HCEC 1CT (cell line): ENCODE data around the gene RASD2.

Experiments
- DNase-seq: peaks from one replicate; pipeline ENCODE4 v3.0.0-alpha.2; 2017

Gene RASD2

GRCh38 chr22:35542157-35542938 lies 1.7 kb downstream of the RASD2 start:
- no peak for DNase-seq

- DNase-seq: no peak
These were observed 2.4 kb downstream of the RASD2 start for GRCh38 chr22:35542939-35543516.

GRCh38 chr22:35543702-35544101 lies 3.1 kb downstream of the RASD2 start:
- DNase-seq: no peak

GRCh38 chr22:35544189-35544588 lies 3.6 kb downstream of the RASD2 start:
- no peak for DNase-seq

- DNase-seq: no peak
These were observed 4.2 kb downstream of the RASD2 start for GRCh38 chr22:35544827-35545226.

- no peak for DNase-seq
These were observed 6.3 kb downstream of the RASD2 start for GRCh38 chr22:35546886-35547285.

- no peak for DNase-seq
These were observed 7.5 kb downstream of the RASD2 start for GRCh38 chr22:35547987-35548721.

- no peak for DNase-seq
These were observed 8.1 kb downstream of the RASD2 start for GRCh38 chr22:35548722-35549112.

GRCh38 chr22:35549328-35549727 lies 8.7 kb downstream of the RASD2 start:
- DNase-seq: no peak

GRCh38 chr22:35551549-35552177 lies 11.0 kb downstream of the RASD2 start:
- DNase-seq: no peak

- DNase-seq: no peak
These were observed 11.7 kb downstream of the RASD2 start for GRCh38 chr22:35552196-35552842.

- no peak for DNase-seq
These were observed 12.2 kb downstream of the RASD2 start for GRCh38 chr22:35552846-35553245.

GRCh38 chr22:35553341-35553740 lies 12.7 kb downstream of the RASD2 start:
- no peak for DNase-seq

- no peak for DNase-seq
These were observed 13.7 kb downstream of the RASD2 start for GRCh38 chr22:35554297-35554845.

- DNase-seq: peak; percentile 31
These were observed 14.9 kb downstream of the RASD2 start for GRCh38 chr22:35555483-35555890.

GRCh38 chr22:35555946-35556547 lies 15.4 kb downstream of the RASD2 start:
- no peak for DNase-seq

GRCh38 chr22:35556666-35557065 lies 16.0 kb downstream of the RASD2 start:
- no peak for DNase-seq

GRCh38 chr22:35558031-35558430 lies 17.4 kb downstream of the RASD2 start:
- DNase-seq: no peak

GRCh38 chr22:35558719-35559118 lies 18.1 kb downstream of the RASD2 start:
- no peak for DNase-seq

- no peak for DNase-seq
These were observed 18.8 kb downstream of the RASD2 start for GRCh38 chr22:35559354-35560005.

GRCh38 chr22:35560366-35560765 lies 19.7 kb downstream of the RASD2 start:
- DNase-seq: no peak

- DNase-seq: no peak
These were observed 20.2 kb downstream of the RASD2 start for GRCh38 chr22:35560824-35561223.
